NB4 (cell line): ENCODE measurements around the gene RPN2.

Source experiments
- MYC ChIP-seq: IDR thresholded peaks from 2 replicates; pipeline ENCODE4 v1.6.1; 2011; ENCODE audit warnings: low read depth, low read length
- POLR2A ChIP-seq: IDR thresholded peaks from 2 replicates; pipeline ENCODE4 v1.6.1; 2011; ENCODE audit warnings: mild to moderate bottlenecking; ENCODE audit not compliant: insufficient read length; ENCODE audit errors: extremely low read depth
- TF ChIP-seq, protein P1 (sequence below): IDR thresholded peaks from one replicate; pipeline ENCODE4 v1.5.1; 2012; ENCODE audit warnings: low read depth, low read length

DNA sequence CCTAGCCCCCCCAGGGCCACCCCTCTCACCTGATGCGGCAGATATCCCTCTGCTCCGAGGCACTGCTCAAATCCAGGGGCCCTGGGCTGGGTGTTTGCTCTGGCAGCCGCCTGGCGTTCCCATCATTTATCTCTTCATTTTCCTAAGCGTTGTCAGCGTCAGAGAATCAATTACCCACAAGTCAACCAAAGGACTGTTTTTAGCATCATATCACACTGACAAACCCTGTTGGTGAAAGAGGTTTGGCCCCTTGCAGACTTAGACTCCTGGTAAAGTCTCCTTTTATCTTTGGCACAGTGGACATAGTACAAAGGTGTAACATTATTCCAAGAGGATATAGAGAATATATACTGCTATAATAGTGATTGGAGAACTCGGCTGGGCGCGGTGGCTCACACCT is 82.6 kb downstream of the RPN2 start, which contains the start of gene GHRH:
- no peak for TF ChIP-seq POLR2A
- TF ChIP-seq MYC: no peak
- TF ChIP-seq, protein P1, sequence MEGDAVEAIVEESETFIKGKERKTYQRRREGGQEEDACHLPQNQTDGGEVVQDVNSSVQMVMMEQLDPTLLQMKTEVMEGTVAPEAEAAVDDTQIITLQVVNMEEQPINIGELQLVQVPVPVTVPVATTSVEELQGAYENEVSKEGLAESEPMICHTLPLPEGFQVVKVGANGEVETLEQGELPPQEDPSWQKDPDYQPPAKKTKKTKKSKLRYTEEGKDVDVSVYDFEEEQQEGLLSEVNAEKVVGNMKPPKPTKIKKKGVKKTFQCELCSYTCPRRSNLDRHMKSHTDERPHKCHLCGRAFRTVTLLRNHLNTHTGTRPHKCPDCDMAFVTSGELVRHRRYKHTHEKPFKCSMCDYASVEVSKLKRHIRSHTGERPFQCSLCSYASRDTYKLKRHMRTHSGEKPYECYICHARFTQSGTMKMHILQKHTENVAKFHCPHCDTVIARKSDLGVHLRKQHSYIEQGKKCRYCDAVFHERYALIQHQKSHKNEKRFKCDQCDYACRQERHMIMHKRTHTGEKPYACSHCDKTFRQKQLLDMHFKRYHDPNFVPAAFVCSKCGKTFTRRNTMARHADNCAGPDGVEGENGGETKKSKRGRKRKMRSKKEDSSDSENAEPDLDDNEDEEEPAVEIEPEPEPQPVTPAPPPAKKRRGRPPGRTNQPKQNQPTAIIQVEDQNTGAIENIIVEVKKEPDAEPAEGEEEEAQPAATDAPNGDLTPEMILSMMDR: no peak
